Measurements from ENCODE around the gene ABCC4. TPM values are rescaled to one million over a fixed set of nuclear protein-coding genes. Genes with fewer than 3 reads are reported as not detected.

Gene ABCC4
- total RNA-seq, 2 donors from 2014 or later, result 2.8 to 12.2 TPM

GRCh38 chr13:95058680-95059079 is 242.6 kb downstream of the ABCC4 start:
- DNase-seq (ENCODE audit: low spot score) (no peak), ATAC-seq (ENCODE audit: insufficient number of reproducible peaks, low FRiP score, low read depth) (no peak)
- TF ChIP-seq CTCF (IDR thresholded peaks at IDR 0.05), result no peak
- Histone ChIP-seq H3K9me3 (no peaks in the 10 kb centered on the region), H3K36me3 (no peaks in the 10 kb centered on the region), H3K27ac (no peak overlapping the region), H3K4me1 (ENCODE audit: control insufficient read depth in 1 of 2, low read depth in 2 of 2) (no peaks in the 10 kb centered on the region), H3K4me3 (no peak overlapping the region), H3K27me3 (replicated peaks; ENCODE audit: insufficient read depth) (no peaks in the 10 kb centered on the region)

- TF ChIP-seq CTCF (IDR thresholded peaks at IDR 0.05), result no peak
- Histone ChIP-seq H3K27ac (no peak overlapping the region), H3K27me3 (replicated peaks; ENCODE audit: insufficient read depth) (no peaks in the 10 kb centered on the region), H3K4me3 (no peak overlapping the region), H3K4me1 (ENCODE audit: control insufficient read depth in 1 of 2, low read depth in 2 of 2) (no peaks in the 10 kb centered on the region), H3K36me3 (no peaks in the 10 kb centered on the region), H3K9me3 (no peaks in the 10 kb centered on the region)
- no peak for DNase-seq (ENCODE audit: low spot score)
- ATAC-seq (ENCODE audit: insufficient number of reproducible peaks, low FRiP score, low read depth), result no peak
Measured at GRCh38 chr13:95056266-95056665, 245.0 kb downstream of the ABCC4 start.

GRCh38 chr13:95050800-95051615 is 250.2 kb downstream of the ABCC4 start:
- Histone ChIP-seq H3K27me3 (replicated peaks; ENCODE audit: insufficient read depth) (no peaks in the 10 kb centered on the region), H3K27ac (no peak overlapping the region), H3K9me3 (no peaks in the 10 kb centered on the region), H3K4me3 (no peak overlapping the region), H3K36me3 (no peaks in the 10 kb centered on the region), H3K4me1 (ENCODE audit: control insufficient read depth in 1 of 2, low read depth in 2 of 2) (no peaks in the 10 kb centered on the region)
- TF ChIP-seq CTCF (IDR thresholded peaks at IDR 0.05), result no peak
- DNase-seq (ENCODE audit: low spot score), result no peak
- no peak for ATAC-seq (ENCODE audit: insufficient number of reproducible peaks, low FRiP score, low read depth)

- Histone ChIP-seq H3K4me3 (no peak overlapping the region), H3K27me3 (replicated peaks; ENCODE audit: insufficient read depth) (no peaks in the 10 kb centered on the region), H3K27ac (no peak overlapping the region), H3K36me3 (no peaks in the 10 kb centered on the region), H3K4me1 (ENCODE audit: control insufficient read depth in 1 of 2, low read depth in 2 of 2) (no peaks in the 10 kb centered on the region), H3K9me3 (no peaks in the 10 kb centered on the region)
- TF ChIP-seq CTCF (IDR thresholded peaks at IDR 0.05), result no peak
- no peak for ATAC-seq (ENCODE audit: insufficient number of reproducible peaks, low FRiP score, low read depth)
- DNase-seq (ENCODE audit: low spot score), result no peak
Measured at GRCh38 chr13:95049772-95050171, 251.5 kb downstream of the ABCC4 start.

GRCh38 chr13:95044452-95045205 is 256.6 kb downstream of the ABCC4 start:
- H3K27ac ChIP-seq, result no peak overlapping the region
- no peak for DNase-seq (ENCODE audit: low spot score)
- no peak for ATAC-seq (ENCODE audit: insufficient number of reproducible peaks, low FRiP score, low read depth)
- no peaks in the 10 kb centered on the region for H3K9me3 ChIP-seq
- H3K27me3 ChIP-seq (replicated peaks; ENCODE audit: insufficient read depth), result no peaks in the 10 kb centered on the region
- no peak for TF ChIP-seq CTCF (IDR thresholded peaks at IDR 0.05)
- no peaks in the 10 kb centered on the region for H3K4me1 ChIP-seq (ENCODE audit: control insufficient read depth in 1 of 2, low read depth in 2 of 2)
- no peak overlapping the region for H3K4me3 ChIP-seq
- peaks cover 3% of the 10 kb centered on the region for H3K36me3 ChIP-seq

All from thoracic aorta (tissue), 2 donors.